ENCODE data around the gene GTF2F2.

The GTF2F2 gene, protein sequence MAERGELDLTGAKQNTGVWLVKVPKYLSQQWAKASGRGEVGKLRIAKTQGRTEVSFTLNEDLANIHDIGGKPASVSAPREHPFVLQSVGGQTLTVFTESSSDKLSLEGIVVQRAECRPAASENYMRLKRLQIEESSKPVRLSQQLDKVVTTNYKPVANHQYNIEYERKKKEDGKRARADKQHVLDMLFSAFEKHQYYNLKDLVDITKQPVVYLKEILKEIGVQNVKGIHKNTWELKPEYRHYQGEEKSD

DNA sequence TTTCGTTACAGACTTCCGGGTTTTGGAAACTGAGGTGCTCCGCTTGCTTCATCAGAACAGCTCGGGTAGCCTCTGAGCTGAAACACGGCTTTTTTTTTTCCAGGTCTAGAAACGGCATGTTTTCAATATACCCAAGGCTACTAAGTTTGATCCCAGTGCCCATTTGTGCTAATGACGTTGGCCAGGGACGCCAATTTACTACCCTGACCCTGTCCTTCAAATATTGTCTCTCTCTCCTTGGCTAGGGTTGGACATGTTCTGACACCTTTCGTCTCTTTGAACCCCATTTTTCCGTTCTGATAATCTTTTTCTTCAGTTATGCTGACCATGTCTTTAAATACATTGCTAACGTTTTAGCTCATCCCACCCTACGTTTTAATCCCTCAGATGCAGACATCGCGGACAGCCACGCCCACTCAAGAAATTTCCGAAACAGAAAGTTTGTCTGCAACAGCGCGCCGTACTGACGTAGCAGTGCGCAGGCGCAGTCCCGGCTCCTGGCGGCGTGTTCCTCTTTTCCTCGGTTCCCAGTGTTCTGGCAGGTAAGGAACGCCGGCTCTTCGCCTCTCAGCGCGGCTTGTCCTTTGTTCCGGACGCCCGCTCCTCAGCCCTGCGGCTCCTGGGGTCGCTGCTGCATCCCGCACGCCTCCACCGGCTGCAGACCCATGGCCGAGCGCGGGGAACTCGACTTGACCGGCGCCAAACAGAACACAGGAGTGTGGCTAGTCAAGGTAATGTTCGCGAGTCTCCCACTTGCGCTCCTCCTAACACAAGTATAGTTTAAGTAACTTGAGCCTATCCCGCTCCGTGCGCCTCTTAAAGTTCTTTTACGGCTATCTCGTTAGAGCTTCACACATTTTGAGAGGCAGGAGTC is at the start of gene GTF2F2:
GTF2F2 (plus strand) TSS at position 520 of the 874 bp plus-strand sequence; CDS start at position 666, 146 bp downstream.
- DNase-seq = peak; percentile 81

DNA sequence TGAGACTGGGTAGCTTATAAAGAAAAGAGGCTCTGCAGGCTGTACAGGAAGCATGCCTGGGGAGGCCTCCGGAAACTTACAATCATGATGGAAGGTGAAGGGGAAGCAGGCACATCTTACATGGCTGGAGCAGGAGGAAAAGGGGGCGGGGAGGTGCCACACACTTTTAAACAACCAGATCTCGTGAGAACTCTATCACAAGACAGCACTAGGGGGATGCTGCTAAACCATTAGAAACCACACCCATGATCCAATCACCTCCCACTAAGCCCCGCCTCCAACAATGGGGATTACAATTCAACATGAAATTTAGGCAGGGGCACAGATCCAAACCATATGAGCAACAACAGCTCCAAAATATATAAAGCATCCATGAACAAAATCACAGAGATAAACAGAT is 46.5 kb upstream of the GTF2F2 start:
- no peak for DNase-seq

DNA sequence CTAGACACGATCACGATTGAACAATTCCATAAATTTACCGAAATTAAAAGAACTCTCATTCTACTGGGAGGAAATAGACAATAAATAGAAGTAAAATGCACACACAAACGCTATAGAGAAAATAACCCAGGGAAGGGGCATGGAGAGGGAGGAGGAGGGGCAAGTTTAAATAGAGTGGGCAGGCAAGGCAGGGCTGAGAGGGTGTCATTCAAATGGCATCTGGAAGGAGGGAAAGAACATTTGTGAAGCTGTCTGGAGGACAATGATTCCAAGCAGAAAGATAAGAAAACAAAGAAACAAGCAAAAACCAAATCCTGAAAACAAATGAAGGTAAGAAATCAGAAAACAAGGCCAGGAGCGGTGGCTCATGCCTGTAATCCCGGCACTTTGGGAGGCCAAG is 45.6 kb upstream of the GTF2F2 start:
- DNase-seq = no peak

DNA sequence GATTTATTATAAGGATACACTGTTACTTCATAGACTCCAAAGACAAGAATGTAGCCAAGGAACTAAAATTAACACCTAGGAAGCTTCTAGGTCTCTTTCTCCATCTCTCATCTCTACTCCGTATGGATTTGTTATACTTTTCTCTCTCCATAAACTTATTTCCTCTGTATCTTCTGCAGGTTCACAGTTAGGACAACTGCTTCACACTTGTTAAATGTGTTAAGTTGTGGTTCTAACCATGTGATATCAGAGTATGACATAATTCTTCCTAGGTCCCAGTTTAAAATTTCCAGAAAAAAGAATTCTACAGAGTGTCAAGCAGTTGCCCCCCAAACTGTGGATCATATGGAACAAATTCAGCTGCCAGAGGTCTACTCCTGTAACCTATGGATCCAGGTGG is 42.3 kb upstream of the GTF2F2 start:
- DNase-seq = no peak

DNA sequence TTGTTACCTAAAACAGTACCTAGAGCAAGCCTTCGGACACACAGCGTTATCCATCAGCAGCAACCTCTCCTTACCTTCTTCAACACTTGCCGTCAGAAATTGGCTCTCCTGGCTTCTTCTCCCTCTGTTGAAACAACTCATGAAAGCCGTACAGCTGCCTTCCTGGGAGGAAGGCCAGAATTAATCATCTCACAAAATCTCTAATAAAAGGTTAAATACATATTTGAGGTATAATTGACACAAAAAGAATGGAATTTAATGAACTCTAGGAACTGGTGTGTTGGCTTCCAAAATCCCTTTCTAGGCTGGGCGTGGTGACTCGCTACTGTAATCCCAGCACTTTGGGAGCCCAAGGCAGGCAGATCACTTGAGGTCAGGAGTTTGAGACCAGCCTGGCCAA is 37.3 kb upstream of the GTF2F2 start:
- DNase-seq = no peak

DNA sequence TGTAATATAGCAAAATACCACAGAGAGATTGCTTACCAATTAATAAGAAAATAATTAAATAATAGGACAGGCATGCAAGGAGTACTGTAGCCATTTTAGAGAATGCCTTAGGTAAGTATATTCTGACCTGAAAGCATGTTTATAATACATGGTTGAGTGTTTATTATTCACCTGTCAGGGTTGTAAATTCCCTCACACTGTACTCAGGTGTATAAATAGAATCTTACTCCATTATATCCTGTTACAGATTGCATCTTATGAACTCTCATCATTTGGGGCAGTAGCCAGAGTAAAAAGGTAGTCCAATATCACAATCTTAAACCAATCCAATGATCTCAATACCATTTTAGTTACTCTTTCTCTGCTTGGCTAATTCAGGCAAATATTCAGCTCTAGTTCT is 35.8 kb upstream of the GTF2F2 start:
- no peak for DNase-seq

DNA sequence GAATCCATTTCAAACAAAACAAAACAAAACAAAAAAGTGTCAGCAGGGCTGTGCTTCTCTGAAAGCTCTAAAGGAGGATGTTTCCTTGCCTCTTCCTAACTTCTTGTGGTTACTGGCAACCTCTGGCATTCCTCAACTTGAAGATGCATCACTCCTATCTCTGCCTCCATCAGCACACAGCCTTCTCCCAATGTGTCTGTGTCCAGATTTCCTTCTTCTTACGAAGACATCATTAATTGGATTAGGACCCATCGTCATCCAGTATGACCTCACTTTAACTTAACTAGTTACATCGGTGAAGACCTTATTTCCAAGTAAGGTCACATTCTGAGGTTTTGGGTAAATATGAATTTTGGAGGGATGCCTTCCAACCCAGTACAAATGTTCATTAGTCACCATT is 33.8 kb upstream of the GTF2F2 start:
- no peak for DNase-seq

DNA sequence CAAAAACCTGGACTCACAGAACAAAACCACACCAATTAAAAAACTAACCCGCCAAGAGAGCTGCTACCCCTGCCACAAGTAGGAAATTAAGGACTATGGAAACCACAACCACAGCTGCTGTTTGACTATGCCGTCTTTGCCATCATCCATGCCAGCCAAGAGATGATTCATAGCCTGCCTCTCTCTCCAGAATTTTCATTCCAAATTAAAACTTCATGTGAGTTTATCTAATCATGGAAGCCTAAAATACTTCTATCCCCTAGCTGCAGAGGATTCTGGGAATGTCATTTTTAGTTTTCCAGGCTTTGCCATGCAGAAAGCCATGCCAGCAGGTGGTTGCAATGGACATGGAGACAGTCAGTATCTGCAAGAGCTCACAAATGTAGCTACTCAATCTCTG is 27.6 kb upstream of the GTF2F2 start:
- DNase-seq = no peak

DNA sequence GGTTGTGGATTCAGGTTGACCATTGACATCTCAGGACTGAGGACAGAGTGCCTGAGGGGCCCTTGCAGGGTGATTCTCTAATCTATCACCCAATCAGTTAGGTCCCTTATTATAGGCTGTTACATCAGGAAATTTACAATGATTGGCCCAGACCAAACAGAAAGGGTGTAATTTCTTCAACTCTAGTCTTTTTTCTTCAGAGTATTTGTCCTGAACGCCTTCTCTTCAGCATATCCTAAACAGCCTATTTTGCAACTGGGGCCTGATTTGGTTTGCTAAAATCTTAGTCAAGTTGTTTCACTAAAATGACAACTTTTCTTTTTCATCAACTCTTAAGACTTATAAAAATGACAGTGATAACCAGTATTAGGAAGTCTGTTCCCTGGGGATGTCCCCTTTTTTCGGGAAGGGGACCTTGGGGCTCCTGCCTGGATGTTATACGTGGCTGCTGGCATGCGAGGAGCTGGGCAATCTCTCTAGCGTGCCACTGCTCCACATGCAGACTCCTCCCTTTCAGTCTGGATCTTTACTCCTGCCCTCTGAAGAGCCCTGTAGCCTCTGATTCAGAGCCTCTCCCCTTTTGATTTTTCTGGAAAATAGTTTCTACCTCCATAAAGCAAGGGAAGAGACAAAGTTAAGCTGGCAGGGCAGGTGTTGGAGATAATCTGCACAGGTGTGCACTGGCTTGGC is 19.6 kb upstream of the GTF2F2 start:
- no peak for DNase-seq

DNA sequence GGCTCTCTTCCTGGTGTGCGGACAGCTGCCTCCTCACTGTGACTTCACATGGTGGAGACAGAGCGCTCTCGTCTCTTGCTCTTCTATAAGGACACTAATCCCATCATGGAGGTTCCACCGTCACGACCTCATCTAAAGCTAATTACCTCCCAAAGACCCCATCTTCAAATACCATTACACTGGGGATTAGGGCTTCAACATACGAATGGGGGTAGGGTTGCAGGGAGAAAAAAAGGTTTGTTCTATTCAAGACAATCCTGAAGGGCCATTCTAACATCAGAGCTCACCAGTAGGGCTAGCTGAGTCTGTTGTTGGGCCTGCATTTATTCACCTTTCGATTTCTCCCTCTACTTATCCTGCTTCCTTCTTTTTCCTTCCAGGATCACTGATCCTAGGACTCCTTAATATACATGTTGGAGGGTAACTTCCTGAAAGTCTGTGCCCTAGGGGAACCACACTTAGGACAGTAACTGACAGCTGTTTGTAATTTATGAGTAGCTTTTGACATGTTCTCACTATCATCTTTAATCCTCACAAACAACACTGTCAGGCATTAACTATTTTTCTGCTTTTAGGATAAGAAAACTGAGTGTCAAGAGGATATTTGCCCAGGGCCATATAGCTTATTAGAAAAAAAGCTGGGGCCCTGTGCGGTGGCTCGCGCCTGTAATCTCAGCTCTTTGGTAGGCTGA is 18.8 kb upstream of the GTF2F2 start:
- no peak for DNase-seq

DNA sequence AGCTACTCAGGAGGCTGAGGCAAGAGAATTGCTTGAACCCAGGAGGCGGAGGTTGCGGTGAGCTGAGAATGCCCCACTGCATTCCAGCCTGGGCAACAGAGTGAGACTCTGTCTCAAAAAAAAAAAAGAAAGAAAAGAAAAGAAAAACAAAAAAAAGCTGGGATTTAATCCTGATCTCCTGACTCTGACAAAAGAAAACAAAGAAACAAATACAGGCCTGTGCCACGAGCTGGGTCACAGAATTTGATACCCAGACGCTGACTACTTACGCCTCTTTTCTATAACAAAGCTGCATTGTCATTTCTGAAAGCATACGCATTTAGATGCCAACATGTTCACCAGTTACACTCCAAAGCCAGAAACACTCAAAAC is 18.2 kb upstream of the GTF2F2 start:
- DNase-seq = no peak

DNA sequence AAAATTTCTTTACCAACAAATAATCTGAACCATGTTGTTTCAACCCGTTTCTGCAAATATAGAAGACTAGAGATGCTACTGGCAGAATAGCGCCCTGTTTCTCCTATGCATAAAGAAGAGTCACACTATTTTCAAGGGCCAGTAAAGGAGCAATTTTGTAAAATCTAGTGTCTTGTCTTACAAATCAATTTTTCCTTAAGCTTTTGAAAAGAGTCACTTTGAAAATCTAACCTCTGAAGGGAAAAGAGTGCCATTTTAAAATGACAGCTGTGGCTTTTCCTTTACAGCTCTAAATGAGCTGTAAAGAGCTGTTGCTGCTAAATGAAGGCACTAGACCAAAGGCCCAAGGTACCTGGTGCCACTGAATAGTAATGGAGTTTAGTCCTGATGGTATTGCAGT is 16.9 kb upstream of the GTF2F2 start:
- DNase-seq = no peak

DNA sequence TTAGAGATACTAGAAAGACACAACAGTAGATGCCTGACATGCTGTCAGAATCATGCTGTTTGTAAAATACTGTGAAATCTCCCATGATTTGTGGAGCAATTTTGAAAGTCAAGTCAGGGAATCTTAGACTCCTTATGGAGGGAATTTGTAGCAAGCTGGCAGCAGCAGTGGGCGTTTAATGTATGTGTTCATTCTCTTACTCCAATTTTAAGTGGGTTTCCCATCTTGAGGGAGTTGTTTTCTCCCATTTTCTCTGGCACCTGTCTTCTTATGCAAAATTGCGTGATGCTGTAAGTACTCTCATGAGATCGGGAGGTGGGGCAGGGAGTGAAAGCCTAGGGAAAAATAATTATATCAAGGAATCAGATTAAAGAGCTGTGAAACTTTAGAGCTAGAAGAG is 16.0 kb upstream of the GTF2F2 start:
- DNase-seq = no peak

DNA sequence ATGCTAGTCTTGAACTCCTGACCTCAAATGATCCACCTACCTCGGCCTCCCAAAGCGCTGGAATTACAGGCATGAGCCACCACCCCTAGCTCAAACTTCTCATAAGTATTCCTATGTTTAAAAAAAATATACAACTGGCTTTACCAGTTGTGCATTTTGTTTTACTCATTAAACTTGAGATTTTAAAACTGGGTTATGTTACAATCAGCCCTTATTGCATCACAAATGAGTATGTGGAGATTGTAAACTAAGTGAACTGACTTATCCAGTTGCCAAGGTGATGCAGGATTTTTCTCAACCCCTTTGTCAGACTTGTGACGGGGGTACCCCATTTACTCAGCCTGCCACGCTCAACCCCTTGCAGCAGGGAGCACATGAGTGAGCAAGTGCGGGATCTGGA is 14.4 kb upstream of the GTF2F2 start:
- no peak for DNase-seq

DNA sequence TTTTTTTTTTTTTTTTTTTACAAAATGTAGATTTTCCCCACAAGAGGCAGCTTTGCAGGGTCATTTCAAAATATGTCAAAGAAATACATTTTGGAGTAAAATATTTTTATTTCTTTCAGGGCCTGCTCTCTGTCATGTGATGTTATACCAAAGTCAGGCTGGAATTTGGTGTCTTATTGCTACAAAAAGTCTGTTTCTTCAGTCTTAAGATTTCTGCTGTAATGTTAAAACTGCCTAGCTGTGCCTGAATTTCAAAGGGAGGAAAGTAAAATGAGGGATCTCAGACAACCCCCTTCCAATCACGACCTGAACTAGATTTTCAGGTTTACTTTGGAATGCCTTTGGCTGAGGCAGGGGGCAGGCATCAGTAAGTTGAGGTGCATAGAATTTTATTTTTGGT is 12.8 kb upstream of the GTF2F2 start:
- no peak for DNase-seq

DNA sequence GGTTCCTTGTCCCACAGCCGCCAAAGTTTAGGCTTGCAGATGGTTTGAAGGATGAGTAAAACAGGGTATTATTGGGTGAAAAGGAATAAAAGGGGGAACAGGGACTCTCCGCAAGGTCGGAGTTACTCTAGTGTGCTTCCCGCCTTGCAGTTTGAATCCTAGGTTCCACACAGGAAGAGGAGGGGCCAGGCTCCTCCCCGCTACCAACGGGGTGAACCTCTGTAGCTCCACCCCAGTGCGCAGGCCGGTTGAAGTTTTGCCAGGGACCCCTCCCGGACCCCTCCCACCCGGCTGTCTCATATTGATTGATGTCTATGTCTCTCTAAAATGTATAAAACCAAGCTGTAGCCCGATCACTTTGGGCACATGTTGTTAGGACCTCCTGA is 11.6 kb upstream of the GTF2F2 start:
- DNase-seq = no peak

DNA sequence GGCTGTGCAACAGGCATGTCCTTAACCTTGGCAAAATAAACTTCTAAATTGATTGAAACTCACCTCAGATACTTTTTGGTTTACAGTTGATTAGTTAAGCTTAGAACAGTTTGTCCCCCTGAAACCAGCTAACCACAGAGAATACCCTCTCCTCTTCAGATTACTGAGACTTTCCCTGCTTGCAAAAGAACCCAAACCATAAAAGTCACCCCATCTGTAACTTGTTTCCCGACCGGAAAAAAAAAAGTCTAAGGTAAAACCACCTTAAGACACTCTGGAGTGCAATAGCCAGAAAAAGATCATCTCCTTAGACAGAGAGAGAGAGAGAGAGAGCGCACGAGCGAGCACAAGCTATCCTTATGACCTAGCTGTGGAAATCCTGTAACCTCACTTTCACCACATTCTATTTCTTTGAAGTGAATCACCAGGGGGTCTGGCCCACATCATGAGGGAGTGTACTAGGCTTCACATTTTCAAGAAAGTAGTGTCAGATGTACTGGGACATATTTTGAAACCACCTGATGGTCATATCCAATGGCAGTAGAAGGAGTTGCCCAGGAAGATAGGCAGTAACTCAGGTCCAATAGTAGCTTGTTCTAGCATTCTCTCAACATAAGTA is 11.1 kb upstream of the GTF2F2 start:
- DNase-seq = no peak

DNA sequence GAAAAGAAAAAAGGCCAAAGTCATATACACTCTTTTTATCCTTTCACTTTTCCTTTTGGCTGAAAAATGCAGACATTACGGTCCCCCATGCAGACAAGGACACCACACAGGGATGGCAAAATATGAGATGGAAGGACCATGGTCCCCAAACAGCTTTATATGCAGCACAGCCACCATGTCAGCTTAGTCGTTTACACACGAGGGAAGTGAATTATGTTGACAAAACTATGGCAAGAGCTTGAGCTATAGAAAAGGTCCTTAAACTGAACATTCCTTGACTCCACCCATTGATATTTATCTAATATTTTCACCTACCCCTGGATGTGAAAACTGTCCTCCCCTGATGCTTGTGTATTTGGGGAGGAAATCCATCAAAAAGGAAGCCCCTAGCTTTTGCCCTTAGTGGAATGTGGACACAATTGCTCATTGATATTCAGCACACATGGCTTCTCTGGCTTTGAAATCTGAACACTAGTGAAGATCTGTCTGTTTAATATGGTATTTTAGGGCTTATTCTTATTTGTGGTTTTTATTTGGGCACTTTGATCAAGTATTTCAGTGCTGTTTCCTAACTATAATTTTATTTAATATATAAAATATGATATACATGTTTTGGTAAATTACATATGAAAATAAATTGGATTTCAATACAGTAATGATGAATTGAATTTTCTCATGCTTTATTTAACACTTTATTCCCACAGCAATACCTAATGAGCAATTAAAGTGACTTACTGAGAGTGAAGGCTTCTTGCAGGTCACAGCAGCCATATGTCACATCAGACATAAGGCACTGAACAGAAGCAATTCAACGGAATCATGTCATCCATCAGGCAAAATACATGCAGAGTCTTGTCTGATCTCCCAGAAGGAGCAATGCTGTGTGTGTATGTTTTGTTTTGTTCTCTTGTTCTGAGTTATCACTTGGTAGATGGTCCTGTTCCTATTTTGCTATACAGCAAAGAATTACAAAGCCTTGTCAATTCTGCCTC is 6.8 kb upstream of the GTF2F2 start:
- DNase-seq = no peak

DNA sequence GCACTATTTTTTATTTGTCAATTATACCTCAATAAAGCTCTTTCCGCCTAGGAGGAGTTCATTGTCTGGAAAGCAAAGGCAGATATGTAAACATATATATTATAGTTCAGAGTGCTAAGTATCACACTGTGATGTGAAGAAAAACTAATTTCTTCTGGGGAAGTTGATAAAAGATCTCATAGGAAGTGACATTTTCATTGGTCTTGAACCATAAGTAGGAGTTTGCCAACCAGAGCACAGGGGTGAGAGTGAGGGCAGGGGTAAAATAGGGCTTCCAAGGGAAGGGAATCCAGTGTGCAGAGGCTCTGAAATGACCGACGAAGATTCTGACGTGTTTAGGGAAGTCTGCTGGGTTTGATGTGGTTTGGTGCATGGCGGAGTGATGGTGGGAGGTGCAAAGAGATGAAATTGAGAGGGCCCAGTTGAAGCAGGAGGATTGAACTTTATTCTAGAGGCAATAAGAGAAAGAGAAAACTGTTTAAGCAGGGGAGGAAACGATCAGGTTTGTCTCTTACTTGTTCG is 780 bp upstream of the GTF2F2 start:
- peak; percentile 41 for DNase-seq

DNA sequence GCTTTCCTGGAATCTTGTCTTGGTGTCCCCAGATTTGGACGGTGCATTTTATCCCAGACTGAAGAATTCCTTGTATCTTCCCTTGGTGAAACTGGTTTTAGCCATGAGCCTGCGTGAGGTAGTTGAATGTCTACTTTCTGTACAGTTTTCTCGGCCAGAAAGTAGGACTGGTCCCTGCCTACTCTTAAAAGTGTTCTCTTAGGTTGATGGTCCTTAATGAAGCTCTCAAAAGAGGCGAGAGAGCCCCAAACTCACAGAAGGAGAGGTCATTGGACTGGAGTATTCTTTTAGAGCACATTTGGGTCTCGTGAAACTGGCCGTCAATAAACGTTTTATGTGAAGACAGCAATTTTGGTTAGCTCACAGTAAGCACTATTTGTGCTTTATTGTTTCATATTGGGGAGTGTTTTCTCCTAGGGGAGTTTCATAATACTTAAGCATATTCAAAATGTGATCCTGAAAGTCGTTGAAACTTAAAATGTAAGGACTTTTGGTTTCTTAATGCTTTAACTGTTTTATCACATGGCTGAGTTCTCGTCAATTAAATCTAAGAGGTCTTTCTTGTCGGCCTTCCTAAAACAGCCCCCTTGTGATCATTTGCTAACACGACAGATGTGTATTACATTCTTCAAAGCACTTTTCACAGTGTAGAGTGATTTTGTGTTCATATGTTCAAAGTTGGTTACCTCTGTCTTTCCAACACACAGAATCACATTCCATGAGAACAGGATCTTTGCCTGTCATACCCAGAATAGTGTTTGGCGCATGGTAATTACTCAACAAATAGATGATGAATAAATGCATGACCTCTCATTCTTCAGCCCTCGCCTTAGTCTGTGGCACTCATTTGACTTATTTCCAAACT is 889 bp downstream of the GTF2F2 start:
- no peak for DNase-seq

Measured in activated effector memory CD4-positive, alpha-beta T cell treated with Interleukin-2 at 50 U/mL for 16 hours (primary cell).